GM12874 (cell line): ENCODE measurements around the gene CLTCL1.

ENCODE experiments used
- CTCF ChIP-seq: IDR thresholded peaks from 2 replicates; pipeline ENCODE4 v1.5.1; 2011; ENCODE audit warnings: low read depth, mild to moderate bottlenecking, control low read depth, low read length, moderate library complexity; ENCODE audit not compliant: insufficient read depth

The CLTCL1 gene

DNA sequence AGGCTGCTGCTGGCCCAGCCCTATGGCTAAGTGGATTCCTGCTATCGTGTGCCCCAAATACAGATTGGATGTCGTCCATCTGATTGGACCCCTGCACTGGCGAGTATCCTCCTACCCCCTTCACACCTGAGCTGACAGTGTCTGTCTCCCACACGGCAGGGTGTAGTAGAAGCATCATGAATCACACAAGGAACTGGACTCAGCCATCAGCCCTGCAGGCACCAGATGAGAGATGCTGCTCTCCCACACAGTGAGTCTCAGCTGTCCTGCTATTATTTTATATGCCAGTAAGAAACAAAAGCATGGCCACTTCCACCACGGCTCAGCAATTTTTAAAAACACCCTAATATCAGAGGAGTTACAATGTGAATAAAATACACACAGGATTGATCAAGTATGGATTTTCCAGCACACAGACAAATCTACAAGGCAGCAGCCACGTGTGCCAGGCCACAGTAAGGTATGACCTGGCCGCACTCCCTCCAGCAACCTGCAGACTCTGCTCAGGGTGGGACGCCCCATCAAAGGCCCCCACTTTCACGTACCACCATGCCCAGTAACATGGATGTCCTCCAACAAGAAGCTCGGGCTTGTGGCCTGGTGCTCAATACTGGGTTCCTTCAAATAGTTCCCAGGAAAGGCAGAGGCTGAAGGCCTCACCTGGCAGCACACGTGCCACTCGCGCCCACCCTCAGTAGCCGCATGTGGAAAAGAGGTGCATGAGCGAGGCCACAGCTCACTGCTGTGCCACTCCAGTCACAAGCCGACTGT is 96.6 kb downstream of the CLTCL1 start:
- no peak for TF ChIP-seq CTCF

DNA sequence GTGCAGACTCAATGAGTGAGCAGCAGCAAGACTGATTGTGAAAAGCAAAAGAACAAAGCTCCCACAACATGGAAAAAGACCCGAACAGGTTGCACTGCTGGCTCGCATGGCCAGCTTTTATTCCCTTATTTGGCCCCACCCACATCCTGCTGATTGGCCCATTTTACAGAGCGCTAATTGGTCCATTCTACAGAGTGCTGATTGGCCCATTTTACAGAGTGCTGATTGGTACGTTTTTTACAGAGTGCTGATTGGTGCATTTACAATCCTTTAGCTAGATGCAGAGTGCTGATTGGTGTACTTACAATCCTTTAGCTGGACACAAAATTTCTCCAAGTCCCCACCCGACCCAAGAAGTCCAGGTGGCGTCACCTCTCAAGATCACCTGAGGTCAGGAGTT is 97.6 kb downstream of the CLTCL1 start:
- TF ChIP-seq CTCF: no peak

DNA sequence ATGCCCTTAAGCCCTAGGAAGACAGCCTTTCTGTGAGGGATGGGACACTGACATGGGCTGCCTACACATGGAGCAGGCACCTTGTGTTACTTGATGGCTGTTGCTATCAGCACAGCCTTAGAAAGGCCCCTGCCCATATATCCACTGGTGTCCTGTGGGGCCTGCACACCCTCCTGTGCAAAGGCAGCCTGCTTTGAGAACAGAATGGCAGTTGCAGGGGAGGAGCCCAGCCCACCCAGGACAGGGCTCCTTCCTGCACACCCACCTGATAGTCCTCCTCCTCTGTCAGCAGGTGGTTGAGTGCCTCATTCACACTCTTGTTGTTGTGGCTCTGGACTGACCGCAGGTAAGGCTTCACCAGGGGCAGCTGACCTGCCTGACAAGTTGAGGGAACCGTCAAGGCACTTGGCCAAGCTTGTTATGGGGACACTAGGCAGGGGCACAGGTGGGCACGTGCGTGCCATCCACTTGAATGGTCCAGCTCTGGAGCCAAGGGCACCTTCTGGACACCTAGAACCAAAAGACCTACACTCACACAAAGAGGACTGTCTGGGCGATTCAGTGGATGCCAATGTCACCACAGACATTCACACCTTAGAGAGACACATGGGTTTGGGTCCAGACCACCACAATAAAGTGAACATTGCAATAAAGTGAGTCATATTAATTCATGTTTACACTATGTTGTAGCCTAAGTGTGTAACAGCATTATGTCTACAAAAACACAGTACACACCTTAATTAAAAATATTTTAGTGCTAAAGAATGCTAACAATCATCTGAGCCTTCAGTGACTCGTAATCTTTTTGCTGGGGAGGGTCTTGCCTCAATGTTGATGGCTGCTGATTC is 103.6 kb downstream of the CLTCL1 start:
- TF ChIP-seq CTCF: no peak

DNA sequence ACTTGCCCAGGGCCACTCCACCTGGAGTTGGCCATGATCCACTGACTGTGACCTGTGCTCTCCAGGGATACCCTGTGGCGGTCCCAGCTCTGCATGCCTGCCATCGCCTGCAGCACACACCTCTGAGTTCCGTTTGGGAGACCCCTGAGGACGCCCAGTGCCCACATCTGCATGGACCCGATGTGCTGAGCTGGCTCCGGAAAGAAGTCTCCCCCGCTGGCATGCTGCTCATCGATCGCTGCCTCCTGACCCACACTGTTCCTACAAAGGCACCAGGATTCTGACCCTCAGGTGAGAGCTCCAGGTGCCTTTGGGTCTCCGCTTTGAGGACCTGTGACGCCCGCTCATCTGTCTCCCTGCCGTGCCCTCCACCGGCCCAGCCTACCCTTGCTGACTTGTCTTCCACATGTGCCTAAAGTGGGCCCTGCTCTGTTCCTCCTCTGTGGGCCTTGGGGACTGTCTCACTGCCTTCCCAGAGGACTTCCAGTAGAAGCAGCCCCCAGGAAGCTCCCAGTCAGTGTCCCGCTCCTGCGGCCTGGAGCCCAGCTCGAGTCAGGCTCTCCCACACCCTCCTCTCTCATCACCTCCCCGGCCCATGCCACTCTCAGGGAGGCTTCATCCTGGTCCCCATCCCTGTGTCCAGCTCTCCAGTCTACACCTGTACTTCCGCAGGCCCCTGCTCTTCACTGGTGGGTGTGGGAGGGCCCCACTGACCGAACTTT is 107.1 kb downstream of the CLTCL1 start:
- no peak for TF ChIP-seq CTCF

DNA sequence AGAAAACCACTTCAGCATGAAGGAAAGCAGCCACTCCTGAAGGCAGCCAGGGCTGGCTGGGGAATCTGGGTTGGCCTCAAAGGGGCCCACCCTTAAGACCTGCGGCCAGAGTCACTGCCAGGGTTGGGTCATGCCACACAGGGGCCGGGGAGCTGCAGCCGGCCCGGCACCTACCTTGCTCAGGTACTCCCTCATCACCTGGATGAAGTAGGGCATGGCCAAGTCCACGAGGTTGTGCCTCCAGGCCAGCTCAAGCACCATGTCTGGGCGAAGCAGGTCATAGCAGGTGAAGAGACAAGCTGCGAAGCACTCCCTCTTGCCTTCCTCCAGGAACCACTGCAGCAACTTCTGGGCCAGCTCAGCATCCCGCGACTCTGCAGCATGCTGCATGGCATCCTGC is 108.3 kb downstream of the CLTCL1 start:
- TF ChIP-seq CTCF: no peak

GRCh38 chr22:19182472-19183157 is 108.9 kb downstream of the CLTCL1 start:
- TF ChIP-seq CTCF: no peak
